ENCODE data around the gene EVL.

DNA sequence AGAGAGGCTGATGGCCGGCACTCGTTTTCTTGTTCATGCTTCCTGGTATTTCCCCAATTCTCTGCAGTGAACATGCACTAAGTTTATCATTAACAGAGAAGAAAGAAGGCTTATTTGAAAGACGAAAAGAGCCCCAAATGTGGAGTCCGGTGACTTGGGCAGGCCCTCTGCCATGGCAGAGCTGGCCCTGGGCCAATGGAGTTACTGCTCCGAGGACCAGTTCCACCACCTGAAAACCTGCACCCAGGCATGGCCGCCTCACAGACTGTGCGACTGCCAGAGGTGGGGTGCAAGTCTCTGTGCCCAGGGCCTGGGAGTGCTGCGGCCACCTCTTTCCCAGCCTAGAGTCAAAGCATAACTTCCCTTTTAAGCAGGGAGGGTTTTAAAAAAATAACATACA, 69.4 kb downstream of the EVL start:
- TF ChIP-seq POLR2A (IDR thresholded peaks at IDR 0.05; ENCODE audit: low read length) (no peak), GATA1 (IDR thresholded peaks at IDR 0.05; ENCODE audit: low read depth, low read length) (no peak)
